ENCODE data around the gene PVALB. TPM values are rescaled to one million over a fixed set of nuclear protein-coding genes. Genes with fewer than 3 reads are reported as not detected.

PVALB gene
- total and polyA plus RNA-seq, 2 donors (not counting 3 experiments of a cell fraction or from before 2014, with no cell fraction given): not detected

GRCh38 chr22:36759481-36760159 is 57.2 kb downstream of the PVALB start:
- dilution Hi-C loops (cut with MboI; ENCODE audit: extremely low pct_ligation_motif_present, low sequenced_read_pairs): no loop called here
- Histone ChIP-seq H3K9me1 (replicated peaks; ENCODE audit: control insufficient read depth, extremely low read depth, insufficient read depth, low read length) (no peaks in the 10 kb centered on the region), H3K4me1 (ENCODE audit: control insufficient read depth, extremely low read depth, insufficient read depth, low read length) (no peaks in the 10 kb centered on the region), H3K9me3 (replicated peaks; ENCODE audit: control insufficient read depth, insufficient read depth, low read length) (no peaks in the 10 kb centered on the region), H2AFZ (ENCODE audit: low read depth, low read length) (no peak overlapping the region), H3K27me3 (ENCODE audit: control insufficient read depth in 2 of 2, insufficient read depth in 2 of 2, low read length in 2 of 2) (no peaks in the 10 kb centered on the region), H3K79me2 (ENCODE audit: control insufficient read depth, insufficient read depth, low read length) (no peaks in the 10 kb centered on the region), H3K36me3 (ENCODE audit: control insufficient read depth in 2 of 2, extremely low read depth in 1 of 2, insufficient read depth in 2 of 2, low read length in 2 of 2) (peaks cover 0 to 5% of the 10 kb centered on the region in 2 experiments), H3K9ac (replicated peaks; ENCODE audit: extremely low read depth, insufficient read depth, low read length) (no peak overlapping the region), H3K4me2 (ENCODE audit: insufficient read depth, low read length) (no peak overlapping the region), H3K4me3 (replicated peaks in 1 of 3; ENCODE audit: insufficient read depth in 1 of 3, low read depth in 1 of 3, low read length in 3 of 3) (no peak overlapping the region), H3K27ac (ENCODE audit: insufficient read depth, low read depth, low read length) (no peak overlapping the region), H4K20me1 (replicated peaks; ENCODE audit: control insufficient read depth, extremely low read depth, insufficient read depth, low read length) (no peaks in the 10 kb centered on the region)
- CTCF ChIA-PET: interaction anchor here (1.2 to 6.4 kb wide), 4 partner anchors 9 to 217 kb away, joined by 4 to 75 read pairs (median 24); partner anchors contain the start of gene IFT27
- BruUV-seq (replicated peaks): no TSS peak
- FAIRE-seq: no peak
- TF ChIP-seq, protein P1, sequence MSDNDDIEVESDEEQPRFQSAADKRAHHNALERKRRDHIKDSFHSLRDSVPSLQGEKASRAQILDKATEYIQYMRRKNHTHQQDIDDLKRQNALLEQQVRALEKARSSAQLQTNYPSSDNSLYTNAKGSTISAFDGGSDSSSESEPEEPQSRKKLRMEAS (IDR thresholded peaks at IDR 0.05; ENCODE audit: insufficient read depth, insufficient read length): no peak
- TF ChIP-seq POLR2AphosphoS5 (IDR thresholded peaks at IDR 0.05; ENCODE audit: insufficient read depth, low read depth, low read length): no peak
- TF ChIP-seq EZH2 (IDR thresholded peaks at IDR 0.05; ENCODE audit: borderline replicate concordance, low read depth, low read length, severe bottlenecking): no peak
- TF ChIP-seq FOS (IDR thresholded peaks at IDR 0.05; ENCODE audit: borderline replicate concordance, insufficient read depth, low read length): no peak
- TF ChIP-seq MYC (IDR thresholded peaks at IDR 0.05; ENCODE audit: low read depth, low read length): no peak
- TF ChIP-seq JUN (IDR thresholded peaks at IDR 0.05; ENCODE audit: borderline replicate concordance, insufficient read depth, insufficient read length, low read depth): no peak
- no peak for TF ChIP-seq POLR2A (IDR thresholded peaks at IDR 0.05; ENCODE audit: low read depth, low read length)
- TF ChIP-seq GATA2 (IDR thresholded peaks at IDR 0.05; ENCODE audit: insufficient read depth, insufficient read length, low read depth, low read length): no peak
- TF ChIP-seq CTCF (IDR thresholded peaks at IDR 0.05; ENCODE audit: extremely low read depth in 1 of 2, insufficient read depth in 1 of 2, low read depth in 1 of 2, low read length in 2 of 2): no peak
- POLR2A ChIA-PET: no interaction called here
- DNase-seq (ENCODE audit: low read depth, low spot score): no peak
- intact Hi-C loops (cut with micrococcal nuclease): loop anchor here (5.0 kb wide), 1 partner anchor 217 kb away; no protein-coding TSS in a partner anchor
